ENCODE measurements around the gene PIP5K1C.

- TF ChIP-seq CTCF (IDR thresholded peaks at IDR 0.05), result no peak
- no peak for TF ChIP-seq POLR2A (IDR thresholded peaks at IDR 0.05)
Measured at GRCh38 chr19:3586707-3587346, 113.4 kb downstream of the PIP5K1C start.

All from body of pancreas (tissue), 4 donors.